ENCODE measurements around the gene MYO7A.

MYO7A gene

GRCh38 chr11:77101043-77101537, 27.0 kb upstream of the MYO7A start:
- in situ Hi-C loops (cut with HindIII; ENCODE audit: low sequenced_read_pairs) = no loop called here
- H3K4me3 ChIP-seq (ENCODE audit: low read depth, low read length) = no peak overlapping the region
- peak; percentile 20 for DNase-seq (ENCODE audit: low read depth, low spot score)

GRCh38 chr11:77102246-77103210, 25.5 kb upstream of the MYO7A start, which contains the start of gene OMP:
Gene OMP (plus strand): TSS chr11:77102840. CDS start chr11:77102840, 0 bp downstream.
- no peak for DNase-seq (ENCODE audit: low read depth, low spot score)
- H3K4me3 ChIP-seq (ENCODE audit: low read depth, low read length) = no peak within 1 kb of the TSS
- in situ Hi-C loops (cut with HindIII; ENCODE audit: low sequenced_read_pairs) = no loop called here
- no peak for TF ChIP-seq CTCF (IDR thresholded peaks at IDR 0.05; ENCODE audit: low read depth, low read length)

More at GRCh38 chr11:77101043-77101537, 27.0 kb upstream of the MYO7A start:
- TF ChIP-seq CTCF (IDR thresholded peaks at IDR 0.05; ENCODE audit: low read depth, low read length) = peak; percentile 72

GRCh38 chr11:77103319-77103718, 24.7 kb upstream of the MYO7A start:
- TF ChIP-seq CTCF (IDR thresholded peaks at IDR 0.05; ENCODE audit: low read depth, low read length) = no peak
- H3K4me3 ChIP-seq (ENCODE audit: low read depth, low read length) = no peak overlapping the region
- no peak for DNase-seq (ENCODE audit: low read depth, low spot score)
- in situ Hi-C loops (cut with HindIII; ENCODE audit: low sequenced_read_pairs) = no loop called here

GRCh38 chr11:77104727-77105126, 23.3 kb upstream of the MYO7A start:
- peak; percentile 18 for DNase-seq (ENCODE audit: low read depth, low spot score)
- no peak for TF ChIP-seq CTCF (IDR thresholded peaks at IDR 0.05; ENCODE audit: low read depth, low read length)
- H3K4me3 ChIP-seq (ENCODE audit: low read depth, low read length) = no peak overlapping the region
- in situ Hi-C loops (cut with HindIII; ENCODE audit: low sequenced_read_pairs) = no loop called here

GRCh38 chr11:77106321-77106720, 21.7 kb upstream of the MYO7A start:
- DNase-seq (ENCODE audit: low read depth, low spot score) = no peak
- TF ChIP-seq CTCF (IDR thresholded peaks at IDR 0.05; ENCODE audit: low read depth, low read length) = no peak
- no peak overlapping the region for H3K4me3 ChIP-seq (ENCODE audit: low read depth, low read length)
- in situ Hi-C loops (cut with HindIII; ENCODE audit: low sequenced_read_pairs) = no loop called here

GRCh38 chr11:77106759-77107158, 21.3 kb upstream of the MYO7A start:
- no peak for DNase-seq (ENCODE audit: low read depth, low spot score)
- H3K4me3 ChIP-seq (ENCODE audit: low read depth, low read length) = no peak overlapping the region
- in situ Hi-C loops (cut with HindIII; ENCODE audit: low sequenced_read_pairs) = no loop called here
- no peak for TF ChIP-seq CTCF (IDR thresholded peaks at IDR 0.05; ENCODE audit: low read depth, low read length)
